CMK (cell line): ENCODE results near the gene NXNL2.

Source experiments
- DNase-seq: peaks from one replicate; pipeline ENCODE4 v3.0.0-alpha.2; 2010; ENCODE audit warnings: low read depth

The NXNL2 gene

GRCh38 chr9:88534456-88535225 lies at the start of gene NXNL2:
Gene NXNL2 (plus strand): TSS chr9:88535178. CDS start chr9:88535435, 257 bp downstream.
- peak; percentile 15 for DNase-seq

GRCh38 chr9:88488166-88488565 lies 46.8 kb upstream of the NXNL2 start:
- no peak for DNase-seq

GRCh38 chr9:88494983-88495721 lies 39.8 kb upstream of the NXNL2 start:
- no peak for DNase-seq

GRCh38 chr9:88497224-88497623 lies 37.8 kb upstream of the NXNL2 start:
- no peak for DNase-seq

GRCh38 chr9:88498880-88499279 lies 36.1 kb upstream of the NXNL2 start:
- DNase-seq, result no peak

- DNase-seq, result no peak
Measured at GRCh38 chr9:88501086-88501485, 33.9 kb upstream of the NXNL2 start.

- no peak for DNase-seq
Measured at GRCh38 chr9:88502552-88503034, 32.4 kb upstream of the NXNL2 start.

- no peak for DNase-seq
Measured at GRCh38 chr9:88503081-88503844, 31.7 kb upstream of the NXNL2 start.

GRCh38 chr9:88503845-88504764 lies 30.9 kb upstream of the NXNL2 start:
- no peak for DNase-seq

GRCh38 chr9:88508326-88508725 lies 26.7 kb upstream of the NXNL2 start:
- DNase-seq, result no peak

GRCh38 chr9:88511906-88512305 lies 23.1 kb upstream of the NXNL2 start:
- DNase-seq, result no peak

- DNase-seq, result no peak
Measured at GRCh38 chr9:88514247-88514646, 20.7 kb upstream of the NXNL2 start.

GRCh38 chr9:88521308-88521707 lies 13.7 kb upstream of the NXNL2 start:
- DNase-seq, result no peak

GRCh38 chr9:88522360-88522759 lies 12.6 kb upstream of the NXNL2 start:
- no peak for DNase-seq

GRCh38 chr9:88523056-88523455 lies 11.9 kb upstream of the NXNL2 start:
- no peak for DNase-seq

- no peak for DNase-seq
Measured at GRCh38 chr9:88524911-88525310, 10.1 kb upstream of the NXNL2 start.

- no peak for DNase-seq
Measured at GRCh38 chr9:88527618-88528017, 7.4 kb upstream of the NXNL2 start.

- no peak for DNase-seq
Measured at GRCh38 chr9:88528080-88528790, 6.7 kb upstream of the NXNL2 start.

GRCh38 chr9:88529496-88529895 lies 5.5 kb upstream of the NXNL2 start:
- no peak for DNase-seq

- no peak for DNase-seq
Measured at GRCh38 chr9:88530051-88530450, 4.9 kb upstream of the NXNL2 start.
